Stimulated activated naive CD4-positive, alpha-beta T cell (primary cell): ENCODE data around the gene YWHAE.
"Not testable (repeated sequence)": the region's sequence is repeated elsewhere in the genome, so short reads cannot be mapped to it uniquely, and the experiment has no call there.

Experiments
- DNase-seq, 6 experiments: peaks; one replicate each; lab custom pipeline; 2025; lab: John Stamatoyannopoulos, UW

Gene YWHAE

GRCh38 chr17:1325766-1326165 is 74.3 kb downstream of the YWHAE start:
- DNase-seq: no peak

GRCh38 chr17:1324201-1324771 is 75.7 kb downstream of the YWHAE start:
- DNase-seq: no peak

DNA sequence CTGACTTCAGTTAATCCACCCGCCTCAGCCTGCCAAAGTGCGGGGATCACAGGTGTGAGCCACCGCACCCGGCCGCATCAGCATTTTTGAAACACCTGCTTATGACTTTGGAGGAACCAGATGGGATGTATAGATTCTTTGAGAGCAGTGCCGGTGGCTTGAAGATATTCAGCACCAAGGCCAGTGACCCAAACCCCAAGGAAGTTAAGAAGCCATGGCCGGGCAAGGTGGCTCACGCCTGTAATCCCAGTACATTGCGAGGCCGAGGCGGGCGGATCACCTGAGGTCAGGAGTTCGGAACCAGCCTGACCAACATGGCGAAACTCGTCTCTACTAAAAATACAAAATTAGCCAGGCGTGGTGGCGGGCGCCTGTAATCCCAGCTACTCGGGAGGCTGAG is 76.7 kb downstream of the YWHAE start:
- DNase-seq: no peak

GRCh38 chr17:1322480-1322879 is 77.5 kb downstream of the YWHAE start:
- DNase-seq: no peak

GRCh38 chr17:1322014-1322428 is 78.0 kb downstream of the YWHAE start:
- DNase-seq: no peak

DNA sequence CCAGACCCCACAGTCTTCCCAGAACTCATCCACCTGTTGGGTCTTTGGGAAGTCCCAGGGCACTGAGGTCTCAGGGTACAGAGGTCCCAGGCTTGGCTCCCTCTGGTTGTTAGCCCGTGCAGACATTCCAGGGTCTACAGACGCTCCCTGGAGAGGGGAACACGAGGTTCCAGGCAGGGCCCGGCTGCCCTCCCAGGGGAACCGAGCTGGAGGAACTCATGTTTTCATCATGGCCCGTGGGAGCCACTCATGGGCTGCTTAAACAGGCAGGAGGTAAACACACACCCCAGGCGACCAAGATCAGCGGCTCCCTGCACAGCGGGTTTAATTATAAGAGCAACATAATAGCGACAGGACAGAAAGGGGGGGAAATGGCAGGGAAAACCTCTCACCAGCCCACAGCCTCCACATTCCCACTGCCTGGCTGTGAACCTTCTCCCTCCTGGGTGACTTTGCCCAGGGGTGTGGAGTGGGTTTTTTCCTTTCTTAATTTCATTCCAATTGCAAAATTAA is 84.1 kb downstream of the YWHAE start:
- DNase-seq: no peak

DNA sequence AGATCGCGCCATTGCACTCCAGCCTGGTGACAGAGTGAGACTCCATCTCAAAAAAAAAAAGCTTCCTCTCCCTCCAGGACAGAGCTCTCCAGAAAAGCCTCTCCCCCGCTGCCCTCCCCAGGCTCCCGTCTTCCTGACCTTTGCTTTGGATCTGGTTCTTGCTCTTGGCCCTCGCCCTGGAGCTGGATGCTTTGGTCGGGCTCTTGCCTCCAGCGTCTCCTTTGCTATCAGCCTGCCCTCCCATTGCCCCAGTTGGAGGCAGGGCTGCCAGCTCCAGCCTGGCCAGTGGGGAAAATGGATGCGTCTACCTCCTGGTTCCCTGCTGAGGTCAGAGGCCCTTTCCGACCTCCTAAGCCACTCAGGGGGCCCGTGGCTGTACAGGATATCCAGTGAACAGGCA is 84.6 kb downstream of the YWHAE start:
- no peak for DNase-seq

- DNase-seq: no peak
Measured at GRCh38 chr17:1313270-1314005, 86.6 kb downstream of the YWHAE start.

GRCh38 chr17:1312261-1312870 is 87.7 kb downstream of the YWHAE start:
- no peak for DNase-seq

DNA sequence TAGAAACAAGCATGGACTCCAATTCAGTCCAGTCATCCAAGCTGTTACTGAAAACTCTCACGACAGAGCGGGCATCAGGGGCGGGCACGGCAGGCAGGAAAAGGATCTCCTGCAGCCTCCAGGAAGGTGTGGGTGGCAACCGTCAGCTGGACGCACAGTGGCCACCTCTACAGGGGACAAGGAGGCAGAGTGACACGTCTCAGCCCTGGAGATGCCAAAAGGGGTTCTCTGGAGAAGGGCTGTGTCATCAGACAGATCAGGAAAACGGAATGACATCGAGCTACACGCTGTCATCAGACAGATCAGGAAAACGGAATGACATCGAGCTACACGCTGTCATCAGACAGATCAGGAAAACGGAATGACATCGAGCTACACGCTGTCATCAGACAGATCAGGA is 92.2 kb downstream of the YWHAE start:
- DNase-seq: not testable (repeated sequence)

DNA sequence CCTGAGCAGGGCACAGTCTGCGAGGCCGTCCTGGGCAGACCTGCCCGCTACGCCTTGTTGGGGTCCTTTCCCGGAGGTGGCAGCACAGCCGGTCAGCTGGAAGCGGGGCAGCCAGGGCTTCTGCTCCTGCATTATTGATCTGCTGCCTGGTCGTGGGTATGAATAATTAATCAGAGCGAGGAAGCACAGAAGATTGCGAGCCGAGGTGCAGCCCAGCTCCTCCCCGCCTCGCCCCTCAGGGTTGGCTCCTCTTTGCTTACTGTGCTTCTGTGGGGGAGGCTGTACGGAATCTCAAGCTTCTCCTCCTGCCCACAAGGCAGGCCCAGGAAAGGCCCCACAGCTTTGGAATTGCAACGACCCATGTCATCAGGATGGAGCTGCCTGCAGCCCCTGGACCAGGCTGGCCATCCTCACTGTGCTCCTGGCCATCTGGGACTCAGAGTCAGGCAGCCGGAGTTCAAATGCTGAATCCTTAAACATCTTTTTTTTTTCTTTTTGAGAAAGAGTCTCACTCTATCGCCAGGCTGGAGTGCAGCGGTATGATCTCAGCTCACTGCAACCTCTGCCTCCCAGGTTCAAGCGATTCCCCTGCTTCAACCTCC is 95.0 kb downstream of the YWHAE start:
- DNase-seq: no peak

GRCh38 chr17:1304522-1304921 is 95.5 kb downstream of the YWHAE start:
- DNase-seq: no peak

- DNase-seq: no peak
Measured at GRCh38 chr17:1302761-1303160, 97.3 kb downstream of the YWHAE start.

- DNase-seq: no peak
Measured at GRCh38 chr17:1301546-1301945, 98.5 kb downstream of the YWHAE start.

DNA sequence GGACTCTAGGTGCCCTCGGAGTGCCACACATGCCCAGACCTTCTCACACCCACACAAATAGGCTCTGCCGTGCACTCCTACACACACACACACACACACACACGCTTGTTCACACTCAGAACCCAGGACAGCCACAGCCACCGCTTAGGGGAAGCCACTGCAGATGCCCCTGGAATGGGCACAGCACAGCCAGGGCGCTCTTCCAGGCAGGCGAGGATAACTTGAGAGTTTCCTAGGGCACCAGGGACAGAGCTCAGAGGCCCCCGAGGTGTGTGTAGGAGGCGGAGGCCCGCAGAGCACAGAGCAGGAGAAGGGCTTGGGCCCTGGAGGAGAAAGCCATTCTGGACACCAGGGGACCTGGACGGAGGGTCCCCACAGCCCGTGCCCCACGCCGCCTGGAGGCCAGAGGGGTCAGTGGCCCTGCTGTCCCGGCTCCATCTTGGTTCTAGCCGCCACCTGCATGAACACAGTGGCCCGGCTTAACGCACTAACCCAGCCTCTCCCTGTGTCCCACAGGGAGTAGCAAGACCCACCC is 99.6 kb downstream of the YWHAE start:
- DNase-seq: no peak

GRCh38 chr17:1299552-1300370 is 100.3 kb downstream of the YWHAE start:
- DNase-seq: no peak

DNA sequence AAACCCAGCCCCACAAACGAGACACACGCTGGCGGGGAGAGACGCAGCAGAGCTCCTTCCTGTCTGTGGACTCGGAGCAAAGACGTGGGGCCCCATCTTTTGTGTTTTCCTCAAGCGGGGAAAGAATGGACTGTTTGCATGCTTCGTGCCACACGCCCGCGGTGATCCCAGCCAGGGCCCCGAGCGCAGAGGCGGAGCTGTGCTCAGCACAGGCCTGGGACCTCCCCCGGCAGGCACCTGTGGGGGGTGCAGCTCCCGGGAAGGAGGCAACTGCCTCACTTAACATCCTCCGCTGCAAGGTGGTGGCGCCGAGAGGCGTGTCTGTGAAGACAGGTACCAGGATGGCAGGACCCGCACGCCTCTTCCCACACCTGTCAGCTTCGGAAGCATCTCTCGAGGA is 101.4 kb downstream of the YWHAE start:
- peak; percentile 20 to 56 (median 38) for DNase-seq
